ENCODE data around the gene PLSCR5.

DNA sequence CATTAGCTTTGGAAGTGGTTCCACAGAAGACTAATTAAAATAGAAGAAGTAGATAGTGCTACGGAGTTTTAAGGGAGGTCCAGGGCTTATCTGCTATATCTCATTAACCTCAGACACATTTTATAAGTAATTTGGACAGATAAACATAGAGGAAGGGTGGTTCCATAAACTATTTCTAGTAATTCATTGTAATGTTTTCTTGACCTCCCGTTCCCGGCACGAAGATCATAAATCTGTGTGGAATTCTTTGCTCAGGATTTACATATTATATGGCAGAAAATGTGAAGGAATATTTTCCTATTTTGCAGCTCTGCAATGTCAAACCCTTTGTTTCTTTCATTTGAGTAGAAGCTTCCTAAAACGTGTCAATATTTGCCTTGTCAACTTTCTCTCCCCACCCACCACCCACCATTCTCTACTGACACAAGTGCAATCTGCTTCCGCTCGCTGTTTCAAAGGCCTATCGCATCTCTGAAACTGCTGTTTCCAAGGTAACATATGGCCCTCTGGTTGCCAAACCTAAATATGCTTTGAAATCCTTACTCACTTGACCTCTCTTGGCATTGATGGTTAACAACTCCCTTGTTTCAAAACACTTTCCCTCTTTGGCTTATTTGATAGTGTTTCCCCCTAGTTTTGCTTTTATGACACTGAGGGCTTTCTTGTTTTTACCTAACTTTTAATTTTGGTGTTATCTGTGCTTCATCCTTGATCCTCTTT lies 21.4 kb upstream of the PLSCR5 start:
- TF ChIP-seq CTCF (IDR thresholded peaks at IDR 0.05; ENCODE audit: extremely low read depth in 1 of 2, insufficient read depth in 1 of 2, low read depth in 1 of 2, low read length in 2 of 2), result no peak
- TF ChIP-seq MAX (IDR thresholded peaks at IDR 0.05; ENCODE audit: insufficient read depth, insufficient read length), result no peak
- no peak for TF ChIP-seq GATA2 (IDR thresholded peaks at IDR 0.05; ENCODE audit: insufficient read depth, insufficient read length, low read depth, low read length)
- no peak for TF ChIP-seq POLR2A (IDR thresholded peaks at IDR 0.05; ENCODE audit: low read depth, low read length)
- TF ChIP-seq POLR2AphosphoS5 (IDR thresholded peaks at IDR 0.05; ENCODE audit: insufficient read depth, low read depth, low read length), result no peak
- TF ChIP-seq MYC (IDR thresholded peaks at IDR 0.05; ENCODE audit: low read depth, low read length), result no peak
- no peak for TF ChIP-seq EZH2 (IDR thresholded peaks at IDR 0.05; ENCODE audit: borderline replicate concordance, low read depth, low read length, severe bottlenecking)

Data from endothelial cell of umbilical vein (primary cell).